GM18519 (cell line): ENCODE data around the gene IQGAP2.
"Not testable (repeated sequence)": the region's sequence is repeated elsewhere in the genome, so short reads cannot be mapped to it uniquely, and the experiment has no call there.

Experiments used
- ATAC-seq: cut with Tn5 transposase; IDR thresholded peaks from one replicate; pipeline ENCODE4 v1.9.1; 2021; ENCODE audit warnings: mild to moderate bottlenecking, moderate library complexity; ENCODE audit not compliant: unreplicated experiment, low FRiP score

The IQGAP2 gene

GRCh38 chr5:76402886-76403765 lies at the start of gene IQGAP2:
TSS of gene IQGAP2 (plus strand) at chr5:76403285. CDS start at chr5:76403546, 261 bp downstream.
- ATAC-seq: peak; percentile 44

- ATAC-seq: no peak
Measured at GRCh38 chr5:76356887-76357286, 46.2 kb upstream of the IQGAP2 start.

- no peak for ATAC-seq
Measured at GRCh38 chr5:76363352-76364225, 39.5 kb upstream of the IQGAP2 start.

DNA sequence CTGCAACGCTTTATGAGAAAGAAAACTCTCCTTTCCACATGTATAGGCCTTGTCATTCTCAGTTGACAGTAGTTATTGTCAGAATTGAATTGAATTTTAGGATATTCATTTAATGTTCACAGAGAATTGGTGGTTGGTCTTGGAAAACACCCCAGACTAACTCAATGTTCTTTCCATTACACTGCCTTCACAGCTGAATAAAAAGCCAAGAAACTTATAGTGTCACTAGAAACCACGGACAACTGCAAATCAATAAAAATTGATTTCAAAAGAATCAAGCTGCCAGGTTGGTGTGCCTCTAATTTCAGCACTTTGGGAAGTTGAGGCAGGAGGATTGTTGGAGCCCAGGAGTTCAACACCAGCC lies 38.9 kb upstream of the IQGAP2 start:
- ATAC-seq: no peak

GRCh38 chr5:76365561-76365960 lies 37.5 kb upstream of the IQGAP2 start:
- ATAC-seq: no peak

- no peak for ATAC-seq
Measured at GRCh38 chr5:76366596-76366995, 36.5 kb upstream of the IQGAP2 start.

GRCh38 chr5:76367623-76368371 lies 35.3 kb upstream of the IQGAP2 start:
- no peak for ATAC-seq

DNA sequence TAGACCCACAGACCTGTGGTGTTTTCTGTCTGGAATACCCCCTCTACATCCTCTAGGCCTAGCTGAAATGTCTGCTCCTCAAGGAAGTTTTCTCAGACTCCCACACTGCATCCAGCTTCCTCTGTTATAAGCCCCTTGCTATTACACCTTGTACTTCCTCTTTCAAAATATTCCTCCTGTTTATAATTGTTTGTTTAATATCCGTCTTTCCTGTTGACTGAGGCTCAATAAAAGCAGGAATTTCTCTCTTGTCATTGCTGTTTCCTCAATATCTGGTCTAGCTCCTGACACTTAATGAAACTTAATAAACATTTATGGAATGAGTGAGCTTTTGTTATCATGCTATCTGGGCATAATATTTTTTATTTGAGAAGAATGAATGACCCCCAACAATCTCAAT lies 34.1 kb upstream of the IQGAP2 start:
- no peak for ATAC-seq

DNA sequence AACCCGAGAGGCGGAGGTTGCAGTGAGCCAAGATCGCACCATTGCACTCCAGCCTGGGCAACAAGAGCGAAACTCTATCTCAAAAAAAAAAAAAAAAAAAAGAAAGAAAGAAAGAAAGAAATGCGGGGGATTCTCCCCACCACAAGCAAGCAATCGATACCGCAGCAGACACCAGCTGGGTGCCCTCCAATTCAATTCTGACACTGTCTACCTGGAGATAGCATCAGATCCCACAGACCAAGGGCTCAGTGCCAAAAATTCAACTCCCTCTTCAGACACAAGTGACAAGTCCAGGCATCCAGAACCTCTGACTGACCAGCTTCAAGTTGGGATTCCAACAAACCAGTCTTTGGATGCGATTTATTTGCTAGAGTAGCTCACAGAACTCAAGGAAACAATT lies 33.4 kb upstream of the IQGAP2 start:
- ATAC-seq: not testable (repeated sequence)

GRCh38 chr5:76371960-76372322 lies 31.1 kb upstream of the IQGAP2 start:
- ATAC-seq: no peak

DNA sequence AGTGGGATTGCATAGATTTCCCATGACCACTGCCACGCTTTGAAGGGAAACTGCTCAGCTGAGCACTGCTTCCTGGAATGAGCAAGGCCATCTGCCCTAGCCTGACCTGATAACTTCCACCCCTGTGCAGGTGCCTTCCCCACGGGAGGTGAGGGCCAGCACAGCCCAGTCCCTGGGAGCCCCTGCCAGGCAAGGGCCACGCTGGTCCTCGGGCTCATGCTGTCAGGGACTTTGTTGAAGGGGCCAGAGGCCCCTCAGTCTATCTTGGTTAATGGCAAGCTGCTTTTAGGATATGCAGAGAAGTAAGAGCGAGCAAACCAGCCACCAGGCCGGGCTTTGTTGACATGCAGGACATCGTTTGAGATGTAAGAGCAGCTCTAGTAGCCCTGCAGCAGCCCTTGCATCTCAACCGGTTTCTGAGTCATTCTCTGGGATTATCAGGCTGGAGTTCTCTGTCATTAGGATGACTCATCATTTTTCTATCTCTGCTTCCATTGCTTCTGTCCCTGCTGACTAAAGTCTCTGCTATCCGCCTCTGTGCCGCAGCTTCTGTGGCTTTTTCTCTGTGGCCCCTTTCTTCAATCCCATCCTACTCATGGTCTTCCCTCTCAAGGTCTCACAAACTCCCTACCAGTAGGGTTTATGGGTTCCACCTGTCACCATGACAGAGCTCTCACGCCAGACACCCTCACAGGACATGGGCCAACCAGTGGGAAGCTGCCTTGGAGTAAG lies 30.6 kb upstream of the IQGAP2 start:
- ATAC-seq: no peak

DNA sequence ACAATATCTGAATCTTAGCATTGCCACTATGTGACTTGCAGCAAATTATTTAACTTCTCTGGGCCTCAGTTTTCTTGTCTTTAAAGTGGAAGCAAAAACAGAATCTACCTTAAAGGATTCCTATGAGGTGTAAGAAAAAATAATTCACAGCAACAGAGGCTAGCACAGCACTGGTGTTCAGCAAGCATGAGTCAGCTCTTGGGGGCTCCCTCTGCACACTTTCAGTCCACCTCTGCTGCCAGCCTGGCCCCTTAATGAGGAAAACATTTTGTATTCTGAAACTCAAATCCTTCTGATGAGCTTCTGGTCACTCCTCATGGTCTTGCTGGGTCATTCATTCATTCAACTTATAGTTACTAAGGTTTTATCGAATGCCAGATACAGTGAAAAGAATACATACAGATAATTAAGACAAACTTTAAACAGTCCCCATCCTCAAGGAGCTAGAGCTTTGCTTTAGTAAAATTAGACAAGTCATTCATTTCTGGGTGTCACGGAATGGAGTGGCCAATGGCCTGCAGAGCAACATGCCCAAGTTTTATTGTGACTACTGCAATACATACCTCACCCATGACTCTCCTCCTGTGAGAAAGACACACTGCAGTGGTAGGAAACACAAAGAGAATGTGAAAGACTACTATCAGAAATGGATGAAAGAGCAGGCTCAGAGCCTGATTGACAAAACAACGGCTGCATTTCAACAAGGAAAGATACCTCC lies 26.8 kb upstream of the IQGAP2 start:
- ATAC-seq: no peak

GRCh38 chr5:76376866-76377230 lies 26.2 kb upstream of the IQGAP2 start:
- ATAC-seq: no peak

DNA sequence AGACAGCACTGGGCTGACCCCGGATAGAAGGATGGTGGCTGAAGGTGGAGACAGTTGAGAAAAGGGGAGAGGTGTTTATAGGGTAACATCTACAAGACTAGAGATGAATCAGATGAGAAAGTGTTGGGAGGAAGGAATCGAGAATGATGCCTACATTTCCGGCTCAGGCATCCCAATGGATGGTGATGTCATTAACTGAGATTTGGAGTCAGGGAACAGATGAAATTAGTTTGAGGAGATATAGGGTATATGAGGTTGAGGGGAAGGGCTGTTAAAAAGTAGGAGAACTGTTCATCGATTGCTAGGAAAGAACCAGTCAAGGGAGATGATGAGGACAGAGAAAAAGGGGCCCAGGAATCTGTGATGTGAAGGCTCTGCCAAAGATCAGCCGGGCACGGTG lies 24.7 kb upstream of the IQGAP2 start:
- ATAC-seq: no peak

DNA sequence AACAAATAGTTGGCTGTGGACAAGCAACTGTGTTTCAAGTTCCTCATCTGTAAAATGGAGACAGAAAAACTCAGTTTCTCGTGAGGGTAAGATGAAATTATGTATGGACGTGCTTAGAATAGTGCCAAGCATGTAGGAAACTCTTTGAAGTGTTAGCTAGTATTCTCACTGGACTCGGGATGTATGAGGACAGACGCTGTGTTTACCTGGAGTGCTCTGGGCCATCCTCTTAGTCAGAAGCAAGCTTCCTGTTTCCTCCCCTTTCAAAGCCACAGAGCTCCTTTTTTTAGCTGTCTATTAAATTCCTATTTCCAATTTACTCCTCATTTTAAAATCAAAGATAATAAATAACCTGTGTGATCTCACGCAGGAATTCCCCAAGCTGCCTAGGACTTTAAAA lies 23.8 kb upstream of the IQGAP2 start:
- ATAC-seq: no peak

DNA sequence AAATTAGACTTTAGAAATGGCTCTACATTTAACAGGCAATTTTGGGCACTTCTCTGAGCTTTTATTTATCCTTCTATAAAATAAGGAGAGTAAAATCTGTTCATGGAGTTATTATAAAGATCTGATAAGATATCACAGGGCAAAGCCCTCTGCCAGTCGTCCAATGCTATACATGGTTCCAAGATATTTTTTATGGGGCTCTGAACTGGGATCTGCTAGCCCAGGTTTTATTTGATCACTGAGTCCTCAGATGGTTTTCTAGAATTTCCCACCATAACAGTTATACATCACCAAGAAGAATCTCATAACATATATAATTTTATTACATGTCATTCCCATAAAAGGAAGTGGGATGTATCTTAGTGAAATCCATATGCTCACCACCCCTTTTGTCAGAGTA lies 23.2 kb upstream of the IQGAP2 start:
- no peak for ATAC-seq

DNA sequence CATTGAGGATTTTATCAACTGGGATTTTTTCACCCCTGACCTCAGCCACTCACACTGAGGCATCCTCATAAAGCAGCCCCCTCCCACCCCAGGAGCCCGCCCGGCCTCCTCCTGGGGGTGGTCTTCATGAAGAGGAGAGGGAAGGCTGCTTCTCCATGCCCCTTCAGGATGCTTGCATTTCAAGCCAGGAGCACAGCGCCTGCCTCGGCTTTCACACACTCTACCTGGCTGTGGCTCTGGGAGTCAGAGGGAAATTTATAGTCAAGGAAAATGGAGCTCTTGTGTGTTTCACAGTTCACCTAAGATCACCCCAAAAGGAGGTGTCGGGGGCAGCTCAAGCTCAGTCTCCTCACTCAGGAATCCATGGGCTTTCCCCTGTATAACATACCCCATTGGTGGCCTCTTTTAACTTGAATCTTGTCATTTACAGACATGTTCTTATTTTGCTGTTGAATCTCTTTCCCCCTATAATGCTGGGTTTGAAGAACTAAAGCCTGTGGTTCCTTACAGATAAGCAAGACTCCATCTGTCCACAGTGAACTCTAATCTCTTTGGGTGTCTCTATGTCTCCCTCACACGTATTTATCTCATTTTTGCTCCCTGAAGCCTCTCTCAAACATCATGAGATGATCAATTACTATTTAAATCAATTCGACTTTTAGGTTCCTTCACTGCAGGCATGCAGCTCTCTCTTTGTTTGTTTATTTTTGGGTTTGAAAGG lies 22.6 kb upstream of the IQGAP2 start:
- no peak for ATAC-seq

GRCh38 chr5:76383126-76383832 lies 19.8 kb upstream of the IQGAP2 start:
- ATAC-seq: no peak
